Kidney glomerular epithelial cell (primary cell): Measurements from ENCODE around the gene ADGRV1.
"Not testable (repeated sequence)": the region's sequence is repeated elsewhere in the genome, so short reads cannot be mapped to it uniquely, and the experiment has no call there.

Source experiments
- DNase-seq: peaks from one replicate; lab custom pipeline; 2025; lab: John Stamatoyannopoulos, UW

The ADGRV1 gene

GRCh38 chr5:90645024-90645610, 86.5 kb downstream of the ADGRV1 start:
- DNase-seq: no peak

- DNase-seq: no peak
Measured at GRCh38 chr5:90650767-90651166, 92.2 kb downstream of the ADGRV1 start.

DNA sequence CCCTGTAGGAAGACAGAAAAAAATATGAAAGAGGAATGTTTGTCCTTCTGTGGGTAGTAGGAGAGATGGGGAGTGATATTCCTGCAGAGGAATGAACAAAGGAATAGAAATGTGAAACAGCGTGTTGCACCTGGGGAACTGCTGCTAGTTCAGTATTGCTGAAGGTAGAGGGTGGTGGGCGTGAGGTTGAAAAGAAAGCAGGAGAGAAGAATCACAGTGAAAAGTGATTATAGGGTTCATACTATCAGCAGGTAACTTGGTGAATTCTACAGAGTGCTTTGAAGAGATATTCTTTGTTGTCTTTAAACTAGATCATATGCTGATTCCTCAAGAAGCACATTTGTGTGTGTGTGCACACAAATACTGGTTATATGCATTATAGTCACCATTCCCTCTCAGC, 95.6 kb downstream of the ADGRV1 start:
- DNase-seq: no peak

DNA sequence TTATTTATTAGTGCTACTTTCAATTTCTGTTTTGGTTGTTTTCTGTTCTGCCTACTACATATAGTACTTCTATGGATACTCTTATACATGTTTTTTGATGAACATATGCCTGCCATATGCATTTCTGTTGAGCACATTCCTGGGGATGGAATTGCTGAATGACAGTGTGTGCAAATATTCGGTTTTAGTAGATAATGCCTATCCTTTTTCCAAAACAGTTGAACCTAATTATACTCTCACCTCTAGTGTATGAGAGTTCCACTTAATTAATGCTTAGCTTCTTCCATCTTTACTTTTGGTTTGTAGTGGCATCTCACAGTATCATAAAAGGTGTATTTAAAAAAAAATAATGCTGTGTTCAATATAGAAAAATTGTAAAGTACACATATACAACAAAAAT, 96.8 kb downstream of the ADGRV1 start:
- DNase-seq: no peak

DNA sequence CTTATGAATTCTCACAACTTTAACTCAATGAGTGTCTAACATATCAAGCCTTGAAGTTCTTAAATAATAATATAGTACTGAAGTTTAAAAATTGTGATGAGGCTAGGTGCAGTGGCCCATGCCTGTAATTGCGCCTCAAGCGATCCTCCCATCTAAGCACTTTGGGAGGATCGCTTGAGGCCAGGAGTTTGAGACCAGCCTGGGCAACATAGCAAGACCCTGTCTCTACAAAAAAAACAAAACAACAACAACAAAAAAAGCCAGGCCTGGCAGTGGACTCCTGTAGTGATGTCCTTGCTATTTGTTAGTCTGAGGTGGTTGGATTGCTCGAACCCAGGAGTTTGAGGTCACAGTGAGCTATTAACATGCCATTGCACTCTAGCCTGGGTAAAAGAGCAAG, 98.4 kb downstream of the ADGRV1 start:
- no peak for DNase-seq

GRCh38 chr5:90657788-90658187, 99.2 kb downstream of the ADGRV1 start:
- DNase-seq: no peak

DNA sequence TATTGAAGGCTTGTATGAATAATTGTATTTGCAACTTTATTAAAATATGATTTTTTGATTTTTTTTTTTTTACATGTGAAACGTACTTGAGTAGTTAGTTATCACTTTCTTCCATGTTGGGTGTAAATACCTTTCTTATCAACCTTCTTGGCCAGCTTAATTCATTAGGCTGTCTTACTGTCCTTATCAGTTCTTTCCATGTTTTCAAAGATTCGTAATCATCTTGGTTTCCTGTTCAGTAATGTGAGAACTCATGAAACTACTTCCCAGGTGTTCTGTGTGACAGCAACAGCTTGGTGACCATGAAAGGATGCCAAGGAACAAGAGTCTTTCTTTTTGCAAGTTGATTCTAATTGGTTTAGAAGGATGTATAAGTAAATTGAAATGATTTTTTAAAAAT, 100.0 kb downstream of the ADGRV1 start:
- DNase-seq: no peak

DNA sequence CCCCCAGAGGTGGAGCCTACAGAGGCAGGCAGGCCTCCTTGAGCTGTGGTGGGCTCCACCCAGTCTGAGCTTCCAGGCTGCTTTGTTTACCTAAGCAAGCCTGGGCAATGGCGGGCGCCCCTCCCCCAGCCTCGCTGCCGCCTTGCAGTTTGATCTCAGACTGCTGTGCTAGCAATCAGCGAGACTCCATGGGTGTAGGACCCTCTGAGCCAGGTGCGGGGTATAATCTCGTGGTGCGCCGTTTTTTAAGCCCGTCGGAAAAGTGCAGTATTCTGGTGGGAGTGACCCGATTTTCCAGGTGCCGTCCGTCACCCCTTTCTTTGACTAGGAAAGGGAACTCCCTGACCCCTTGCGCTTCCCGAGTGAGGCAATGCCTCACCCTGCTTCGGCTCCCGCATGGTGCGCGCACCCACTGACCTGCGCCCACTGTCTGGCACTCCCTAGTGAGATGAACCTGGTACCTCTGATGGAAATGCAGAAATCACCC, 109.5 kb downstream of the ADGRV1 start:
- not testable (repeated sequence) for DNase-seq

- no peak for DNase-seq
Measured at GRCh38 chr5:90675222-90675621, 116.6 kb downstream of the ADGRV1 start.

- DNase-seq: no peak
Measured at GRCh38 chr5:90680921-90681563, 122.4 kb downstream of the ADGRV1 start.

DNA sequence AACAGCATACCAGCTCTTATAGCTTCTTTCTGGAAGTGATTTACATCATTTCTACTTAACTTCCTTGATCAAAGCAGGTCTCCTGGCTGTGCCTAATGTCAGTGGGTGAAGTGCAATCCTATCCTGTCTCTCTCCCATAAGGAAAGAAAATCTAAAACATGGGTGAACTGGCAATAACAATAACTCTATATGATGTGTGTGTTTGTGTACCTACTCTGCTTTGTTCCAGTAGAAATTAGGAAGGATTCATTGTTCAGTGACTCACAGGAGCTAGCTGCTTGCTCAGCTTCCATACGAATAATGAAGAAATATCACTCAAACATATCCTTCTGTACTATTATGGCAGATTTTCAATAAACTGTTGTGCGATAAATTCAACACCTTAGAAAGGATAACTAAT, 123.7 kb downstream of the ADGRV1 start:
- DNase-seq: no peak

DNA sequence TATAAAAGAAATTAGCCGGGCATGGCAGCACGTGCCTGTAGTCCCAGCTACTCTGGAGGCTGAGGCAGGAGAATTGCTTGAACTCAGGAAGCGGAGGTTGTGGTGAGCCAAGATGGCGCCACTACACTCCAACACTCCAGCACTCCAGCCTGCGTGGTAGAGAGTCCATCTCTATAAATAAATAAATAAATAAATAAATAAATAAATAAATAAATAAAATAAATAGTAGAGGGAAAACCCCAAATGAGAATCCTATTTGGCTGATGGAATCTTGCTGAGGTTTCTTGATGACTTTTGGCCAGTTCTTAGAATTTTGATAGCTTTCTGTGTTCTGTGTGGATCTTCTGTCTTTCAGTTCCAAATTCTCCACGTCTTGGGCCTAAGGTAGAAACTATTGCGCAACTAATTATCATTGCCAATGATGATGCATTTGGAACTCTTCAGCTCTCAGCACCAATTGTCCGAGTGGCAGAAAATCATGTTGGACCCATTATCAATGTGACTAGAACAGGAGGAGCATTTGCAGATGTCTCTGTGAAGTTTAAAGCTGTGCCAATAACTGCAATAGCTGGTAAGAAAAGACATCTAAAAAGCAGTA, 126.9 kb downstream of the ADGRV1 start:
- DNase-seq: no peak

GRCh38 chr5:90686363-90686762, 127.8 kb downstream of the ADGRV1 start:
- DNase-seq: not testable (repeated sequence)

DNA sequence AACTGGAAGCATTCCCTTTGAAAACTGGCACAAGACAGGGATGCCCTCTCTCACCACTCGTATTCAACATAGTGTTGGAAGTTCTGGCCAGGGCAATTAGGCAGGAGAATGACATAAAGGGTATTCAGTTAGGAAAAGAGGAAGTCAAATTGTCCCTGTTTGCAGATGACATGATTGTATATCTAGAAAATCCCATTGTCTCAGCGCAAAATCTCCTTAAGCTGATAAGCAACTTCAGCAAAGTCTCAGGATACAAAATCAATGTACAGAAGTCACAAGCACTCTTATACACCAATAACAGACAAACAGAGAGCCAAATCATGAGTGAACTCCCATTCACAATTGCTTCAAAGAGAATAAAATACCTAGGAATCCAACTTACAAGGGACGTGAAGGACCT, 128.9 kb downstream of the ADGRV1 start:
- not testable (repeated sequence) for DNase-seq

- DNase-seq: no peak
Measured at GRCh38 chr5:90689064-90689463, 130.5 kb downstream of the ADGRV1 start.

- DNase-seq: no peak
Measured at GRCh38 chr5:90690307-90690706, 131.7 kb downstream of the ADGRV1 start.

DNA sequence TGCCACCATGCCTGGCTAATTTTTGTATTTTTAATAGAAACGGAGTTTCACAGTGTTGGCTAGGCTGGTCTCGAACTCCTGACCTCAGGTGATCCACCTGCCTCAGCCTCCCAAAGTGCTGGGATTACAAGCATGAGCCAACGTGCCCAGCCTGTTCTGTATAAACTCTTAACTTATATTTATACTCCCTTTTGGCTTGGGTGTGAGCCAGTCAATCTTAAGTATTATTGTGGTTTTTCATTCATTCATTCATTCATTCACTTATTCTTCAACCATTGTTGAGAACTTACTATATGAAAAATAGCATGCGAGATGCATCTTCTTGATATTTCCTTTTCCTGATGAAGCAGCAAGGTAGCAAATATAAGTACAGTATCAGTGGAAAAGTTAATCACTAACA, 132.9 kb downstream of the ADGRV1 start:
- no peak for DNase-seq

GRCh38 chr5:90696153-90696552, 137.6 kb downstream of the ADGRV1 start:
- DNase-seq: no peak

- no peak for DNase-seq
Measured at GRCh38 chr5:90700299-90700698, 141.7 kb downstream of the ADGRV1 start.

- DNase-seq: no peak
Measured at GRCh38 chr5:90703932-90704331, 145.3 kb downstream of the ADGRV1 start.

DNA sequence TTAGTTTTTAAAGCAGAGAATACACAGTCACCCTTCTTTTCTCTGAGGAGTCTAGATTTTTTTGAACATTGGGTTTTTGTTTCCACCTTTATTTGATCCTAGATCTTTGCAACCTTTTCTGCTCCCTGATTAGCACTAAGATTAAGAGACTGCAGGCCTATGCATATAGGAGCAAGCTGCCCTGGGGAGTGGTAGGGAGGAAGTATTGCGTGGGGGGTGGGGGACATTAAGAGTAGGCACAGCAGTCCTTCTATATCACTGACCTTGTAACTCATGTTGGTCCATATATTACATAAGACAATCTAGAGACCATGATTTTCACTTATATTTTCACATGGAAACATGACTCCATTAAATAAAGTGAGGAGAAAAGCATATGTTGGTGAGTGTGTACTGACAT, 149.1 kb downstream of the ADGRV1 start:
- DNase-seq: no peak

DNA sequence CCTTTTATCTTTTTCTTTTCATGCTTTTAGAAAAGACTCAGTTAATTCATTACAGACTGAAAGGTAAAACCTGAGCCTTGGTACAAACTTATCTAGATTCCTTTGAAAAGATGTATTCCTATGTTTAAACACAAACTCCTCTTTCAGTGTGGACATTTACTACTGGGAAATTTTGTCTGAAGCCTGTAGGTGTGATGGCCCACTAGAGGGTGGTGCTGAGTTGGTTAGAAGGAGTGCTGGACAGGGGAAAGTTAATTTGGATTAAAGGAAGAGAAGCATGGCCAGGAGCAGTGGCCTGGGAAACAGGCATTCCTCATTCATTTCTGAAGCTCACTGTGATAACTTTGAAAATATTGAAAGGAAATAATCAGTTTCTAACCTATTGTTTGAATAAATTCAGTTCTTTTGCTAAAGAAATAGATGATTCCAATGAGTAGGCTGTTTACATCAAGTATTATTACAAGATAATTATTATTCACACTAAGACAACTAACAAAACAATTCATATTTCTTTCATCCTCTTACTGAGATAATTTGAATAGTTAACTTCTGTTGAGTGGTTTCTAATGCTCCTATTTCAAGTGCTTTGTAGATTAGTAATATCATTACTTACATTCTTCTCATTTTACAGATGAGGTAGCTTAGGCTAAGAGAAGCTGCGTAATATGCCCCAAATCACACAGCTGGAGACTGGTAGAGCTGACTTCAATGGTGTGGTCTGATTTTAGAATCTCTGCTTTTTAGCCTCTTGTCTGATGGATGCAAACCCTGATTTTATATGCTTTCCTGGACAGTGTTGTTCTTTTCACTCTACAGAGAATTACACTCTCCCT, 150.9 kb downstream of the ADGRV1 start:
- peak; percentile 59 for DNase-seq

GRCh38 chr5:90718387-90718786, 159.8 kb downstream of the ADGRV1 start:
- no peak for DNase-seq
